GM18511 (cell line): Measurements from ENCODE around the gene SLC44A4.
"Not testable (repeated sequence)": the region's sequence is repeated elsewhere in the genome, so short reads cannot be mapped to it uniquely, and the experiment has no call there.

Experiments
- ATAC-seq: cut with Tn5 transposase; IDR thresholded peaks from one replicate; pipeline ENCODE4 v1.9.1; 2021; ENCODE audit warnings: mild to moderate bottlenecking, moderate library complexity; ENCODE audit not compliant: unreplicated experiment

Gene SLC44A4

DNA sequence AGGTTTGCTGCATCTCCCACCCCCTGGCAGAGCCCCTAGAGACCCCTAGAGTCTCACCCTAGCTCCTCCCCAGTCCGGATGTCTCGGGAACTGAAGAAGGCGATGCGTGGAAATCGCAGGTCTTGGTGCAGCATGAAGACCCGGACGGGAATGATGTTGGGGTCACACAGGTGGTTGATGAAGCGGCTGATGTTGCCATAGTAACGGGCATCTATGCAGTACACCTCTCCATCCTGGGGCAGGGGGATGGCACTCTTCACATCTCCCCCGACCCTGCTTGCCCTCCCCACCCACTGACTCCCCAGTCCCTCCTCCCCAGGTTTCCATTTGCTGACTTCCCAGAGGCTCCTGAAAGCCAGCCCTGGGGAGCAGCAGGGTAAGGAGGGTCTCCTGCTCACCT lies 1.8 kb upstream of the SLC44A4 start:
- ATAC-seq: no peak

- no peak for ATAC-seq
Observed at GRCh38 chr6:31879901-31880300, 1.1 kb upstream of the SLC44A4 start.

DNA sequence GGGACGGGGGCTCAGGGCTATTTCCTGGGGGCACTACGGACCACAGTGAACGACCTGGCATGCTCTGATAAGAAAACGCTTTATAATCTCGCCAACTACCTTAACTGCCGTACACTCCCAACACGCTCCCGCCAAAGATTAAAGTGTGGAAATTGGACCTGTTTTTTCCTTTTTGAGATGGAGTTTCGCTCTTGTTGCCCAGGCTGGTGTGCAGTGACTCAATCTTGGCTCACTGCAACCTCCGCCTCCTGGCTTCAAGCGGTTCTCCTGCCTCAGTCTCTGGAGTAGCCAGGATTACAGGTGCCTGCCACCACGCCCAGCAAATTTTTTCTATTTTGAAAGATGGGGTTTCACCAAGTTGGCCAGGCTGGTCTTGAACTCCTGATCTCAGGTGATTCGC lies 346 bp upstream of the SLC44A4 start:
- no peak for ATAC-seq

- ATAC-seq: no peak
Observed at GRCh38 chr6:31878222-31878621, 575 bp downstream of the SLC44A4 start.

GRCh38 chr6:31877651-31878161 lies 1.1 kb downstream of the SLC44A4 start:
- no peak for ATAC-seq

- ATAC-seq: no peak
Observed at GRCh38 chr6:31877125-31877650, 1.6 kb downstream of the SLC44A4 start.

- no peak for ATAC-seq
Observed at GRCh38 chr6:31876357-31876756, 2.4 kb downstream of the SLC44A4 start.

DNA sequence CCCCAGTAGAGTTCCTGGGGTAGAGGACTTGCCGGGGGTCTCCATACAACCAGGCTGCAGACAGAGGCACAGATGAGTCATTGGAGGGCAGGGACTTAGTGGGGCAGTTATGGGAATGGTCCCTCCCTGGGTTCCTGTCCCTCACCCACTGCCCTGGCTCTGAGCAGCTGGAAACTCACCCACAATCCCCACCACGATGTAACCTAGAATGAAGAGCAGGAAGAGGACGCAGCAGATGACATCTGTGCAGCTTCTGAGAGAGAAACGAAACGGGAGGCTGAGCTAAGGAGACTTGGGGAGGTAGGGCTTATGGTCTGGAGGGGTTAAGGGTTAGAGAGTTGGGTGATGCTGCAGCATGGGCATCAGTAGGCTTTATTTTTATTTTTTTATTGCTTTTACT lies 2.9 kb downstream of the SLC44A4 start:
- no peak for ATAC-seq

GRCh38 chr6:31874836-31875572 lies 3.8 kb downstream of the SLC44A4 start:
- ATAC-seq: no peak

DNA sequence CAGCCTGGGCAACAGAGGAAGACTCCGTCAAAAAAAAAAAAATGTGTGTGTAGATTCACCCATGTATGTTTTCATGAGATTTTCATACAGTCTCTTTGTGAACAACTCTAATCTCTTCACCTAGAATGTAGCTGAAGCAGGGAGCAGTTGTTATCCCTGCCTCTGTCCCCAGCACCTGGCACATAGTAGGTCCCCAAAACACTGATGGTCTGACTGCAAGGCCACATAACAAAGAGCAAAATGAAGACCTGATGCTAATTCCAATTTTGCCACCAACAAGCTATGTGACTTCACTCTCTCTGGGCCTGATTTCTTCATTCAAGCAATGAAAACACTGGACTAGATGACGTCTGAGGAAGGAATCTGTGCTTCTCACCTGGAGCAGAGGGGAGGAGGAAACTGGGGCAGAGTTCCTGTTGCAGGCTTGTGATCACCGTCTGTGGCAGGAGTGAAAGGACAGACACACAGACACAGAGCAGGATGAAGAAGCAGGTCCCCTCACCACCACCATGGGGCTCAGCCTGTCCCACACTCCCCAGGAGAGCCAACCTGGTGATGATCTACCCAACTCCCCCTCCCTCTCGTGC lies 4.6 kb downstream of the SLC44A4 start:
- no peak for ATAC-seq

DNA sequence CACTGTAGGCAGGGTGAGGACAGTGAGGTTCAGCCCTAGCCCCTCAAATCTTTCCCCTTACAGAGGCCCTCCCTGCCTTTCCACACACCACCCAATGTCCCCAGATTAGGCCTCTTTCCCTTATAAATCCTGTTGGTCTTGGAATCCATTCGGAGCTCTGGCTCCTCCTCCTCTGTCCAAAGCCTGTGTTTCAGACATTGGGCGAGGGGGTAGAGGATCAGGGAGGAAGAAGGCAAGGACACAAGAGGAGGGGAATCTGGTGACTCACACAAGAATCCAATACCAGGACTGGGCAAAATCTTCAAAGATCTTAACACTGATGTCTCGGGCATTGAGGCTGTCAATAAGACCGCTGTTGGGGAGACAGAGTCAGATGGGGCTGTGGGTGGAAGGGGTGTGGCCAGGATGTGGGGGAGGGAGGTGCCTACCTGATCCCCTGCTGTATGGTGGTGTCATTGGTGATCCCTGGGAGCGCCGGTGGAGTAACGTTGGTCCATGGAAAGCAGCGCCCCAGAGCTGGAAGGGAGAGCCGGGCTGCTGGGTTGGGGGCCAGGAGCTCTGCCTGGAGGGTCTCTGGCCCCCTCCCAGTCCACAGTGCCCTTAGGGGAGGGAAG lies 7.6 kb downstream of the SLC44A4 start:
- no peak for ATAC-seq

GRCh38 chr6:31870385-31870921 lies 8.3 kb downstream of the SLC44A4 start:
- ATAC-seq: no peak

DNA sequence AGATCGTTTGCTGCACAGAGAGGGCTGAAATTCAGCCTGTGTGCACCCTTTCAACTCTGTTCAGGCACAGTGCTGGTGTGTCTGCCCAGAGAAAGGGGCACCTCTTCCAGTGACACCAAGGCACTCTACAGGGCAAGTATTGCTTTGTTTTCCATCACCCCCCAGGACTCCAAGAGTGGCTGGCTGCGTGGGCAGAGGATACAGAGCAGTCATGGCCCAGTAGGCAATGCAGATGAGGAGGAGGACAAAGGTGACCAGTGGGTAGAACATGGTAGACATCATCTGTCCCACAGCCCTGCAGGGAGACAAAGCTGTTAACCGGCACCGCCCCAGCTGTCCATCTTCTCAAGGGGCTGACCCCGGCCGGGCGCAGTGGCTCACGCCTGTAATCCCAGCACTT lies 9.5 kb downstream of the SLC44A4 start:
- ATAC-seq: no peak

- ATAC-seq: not testable (repeated sequence)
Observed at GRCh38 chr6:31868658-31868971, 10.2 kb downstream of the SLC44A4 start.

DNA sequence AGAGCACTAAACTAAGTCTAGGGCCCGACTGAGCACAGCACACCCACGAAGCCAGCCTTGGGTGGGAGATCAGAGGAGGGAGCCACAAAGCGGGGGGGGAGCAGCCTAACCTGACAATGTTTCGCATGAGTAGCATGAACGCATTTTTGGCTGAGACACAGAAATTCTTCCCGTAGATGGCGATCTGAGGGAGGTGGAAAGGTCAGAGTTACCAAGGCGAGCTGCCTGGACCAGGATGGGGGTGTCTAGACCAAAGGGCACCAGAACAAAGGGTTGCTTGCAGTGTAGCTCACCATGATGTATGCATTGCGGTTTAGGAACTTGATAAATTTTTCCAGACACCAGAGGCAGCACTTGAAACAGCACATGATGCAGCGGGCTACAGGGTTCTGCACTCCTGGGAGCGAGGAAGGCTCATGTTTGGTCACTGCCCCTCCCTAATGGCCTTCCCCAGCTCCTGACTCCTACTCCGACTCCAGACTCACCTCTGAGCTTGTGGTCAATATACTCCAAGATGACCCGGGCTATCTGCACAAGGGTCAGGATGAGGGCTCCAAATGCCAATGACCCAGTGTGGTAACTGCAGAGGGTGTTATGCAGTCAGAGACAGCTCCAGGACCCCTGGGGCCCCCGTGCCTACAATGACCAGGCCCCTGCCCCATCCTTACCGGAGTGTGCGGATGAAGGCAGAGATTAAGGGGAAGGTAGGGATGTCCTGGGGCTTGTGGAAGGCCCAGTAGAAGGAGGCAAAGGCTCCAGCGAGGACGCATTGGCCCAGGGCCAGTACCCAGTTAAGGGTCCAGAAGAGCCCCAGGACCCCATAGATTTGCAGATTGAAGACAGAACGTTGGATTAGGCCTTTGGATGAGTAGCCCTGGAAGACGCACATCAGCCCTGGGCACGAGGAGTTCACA lies 13.3 kb downstream of the SLC44A4 start:
- ATAC-seq: no peak

DNA sequence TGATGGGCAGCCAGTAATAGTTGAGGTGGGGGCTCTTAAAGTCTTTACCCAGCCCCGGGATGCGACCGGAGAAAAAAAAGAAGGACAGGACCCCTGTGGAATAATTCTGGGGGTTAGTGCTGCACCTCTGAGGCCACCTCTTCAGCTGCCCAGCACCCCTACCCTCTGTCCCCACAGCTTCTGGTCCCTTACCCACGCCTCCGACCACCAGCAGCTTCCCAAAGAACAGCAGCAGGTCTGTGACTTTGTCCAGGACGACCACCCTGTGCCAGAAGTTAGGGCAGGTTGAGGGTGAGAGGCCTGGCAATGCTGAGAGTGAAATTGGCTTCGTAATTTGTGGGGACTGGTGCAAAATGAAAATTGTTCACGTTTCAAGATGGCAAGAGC lies 14.0 kb downstream of the SLC44A4 start:
- ATAC-seq: no peak

GRCh38 chr6:31864123-31864562 lies 14.7 kb downstream of the SLC44A4 start:
- ATAC-seq: not testable (repeated sequence)

DNA sequence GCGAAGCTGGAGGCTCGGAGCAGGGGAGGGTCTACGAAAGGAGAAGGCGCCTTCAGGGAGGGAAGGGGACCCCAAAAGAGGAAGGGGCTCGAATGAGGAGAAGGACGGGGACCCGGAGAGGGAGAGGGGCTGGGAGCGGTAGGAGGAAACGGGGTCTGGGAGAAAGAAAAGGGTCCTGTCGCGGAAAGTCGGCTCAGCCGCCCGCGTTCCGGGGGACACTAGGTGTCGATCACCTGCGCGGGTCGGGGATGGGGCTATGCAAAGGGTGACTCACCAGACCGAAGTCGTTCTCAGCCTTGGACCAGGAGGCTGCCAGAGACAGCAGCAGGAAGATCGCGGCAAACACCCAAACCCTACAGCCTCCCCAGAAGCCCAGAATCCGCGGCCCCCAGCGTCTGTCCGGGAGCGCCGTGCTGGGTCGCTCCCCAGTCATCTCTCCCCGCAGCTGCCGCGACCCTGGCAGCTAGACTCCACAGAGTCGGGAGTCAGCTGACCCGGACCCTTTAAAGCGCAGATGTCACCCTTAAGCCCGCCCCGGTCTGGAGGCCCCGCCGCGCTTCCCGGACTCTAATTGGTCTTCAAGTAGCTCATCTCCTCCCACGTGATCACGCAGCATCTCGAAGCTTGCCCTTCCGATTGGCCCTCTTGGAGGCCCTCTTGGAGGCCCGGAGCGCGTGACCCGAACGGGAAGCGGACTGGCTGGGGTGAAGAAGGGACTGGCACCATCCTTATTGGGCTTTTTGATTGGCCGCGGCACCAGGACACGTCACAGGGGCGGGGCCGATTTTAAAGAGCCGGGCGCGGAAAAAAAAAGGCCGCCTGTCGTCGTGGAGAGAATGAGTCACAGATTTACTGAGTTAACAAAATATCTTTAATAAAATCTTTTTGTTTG lies 16.2 kb downstream of the SLC44A4 start, which contains the start of gene NEU1:
Gene NEU1, minus strand, starts transcription at position 478 of the 892 bp plus-strand sequence. Its CDS starts 45 bp downstream, at position 433.
- ATAC-seq: peak; percentile 94

GRCh38 chr6:31861919-31862343 lies 16.9 kb downstream of the SLC44A4 start:
- ATAC-seq: no peak
